C4-2B (cell line): ENCODE results near the gene ZXDA.

ENCODE experiments used
- H3K27ac ChIP-seq: fragments of 450-650 bp; 2 replicates; pipeline ENCODE4 v1.5.1; 2017
- CTCF ChIP-seq: fragments of 450-650 bp; conservative IDR thresholded peaks from 2 replicates; pipeline ENCODE4 v1.5.1; 2017; ENCODE audit warnings: mild to moderate bottlenecking
- ZFX ChIP-seq: fragments of 450-650 bp; IDR thresholded peaks from 2 replicates; pipeline ENCODE4 v1.6.1; 2017

ZXDA gene

GRCh38 chrX:57901466-57901865, 8.8 kb downstream of the ZXDA start:
- H3K27ac ChIP-seq = no peak overlapping the region
- no peak for TF ChIP-seq ZFX

- TF ChIP-seq ZFX (no peak), CTCF (no peak)
- no peak overlapping the region for H3K27ac ChIP-seq
Measured at GRCh38 chrX:57900975-57901374, 9.3 kb downstream of the ZXDA start.

- H3K27ac ChIP-seq = no peak overlapping the region
- TF ChIP-seq CTCF = no peak
- TF ChIP-seq ZFX = no peak
Measured at GRCh38 chrX:57899906-57900305, 10.4 kb downstream of the ZXDA start.

- H3K27ac ChIP-seq = no peak overlapping the region
- TF ChIP-seq CTCF = no peak
- TF ChIP-seq ZFX = no peak
Measured at GRCh38 chrX:57899064-57899463, 11.2 kb downstream of the ZXDA start.

- no peak for TF ChIP-seq ZFX
- H3K27ac ChIP-seq = no peak overlapping the region
Measured at GRCh38 chrX:57871463-57871862, 38.8 kb downstream of the ZXDA start.
